Parathyroid adenoma (tissue), 2 donors: ENCODE data around the gene CTCFL.
"Not testable (repeated sequence)": the region's sequence is repeated elsewhere in the genome, so short reads cannot be mapped to it uniquely, and the experiment has no call there.

Experiments
- H2AFZ ChIP-seq: fragments of 300-600 bp; sonication (generic); one replicate; pipeline ENCODE4 v1.7.0; 2017; ENCODE audit warnings: antibody characterized with exemption, mild to moderate bottlenecking
- H3K27ac ChIP-seq: fragments of 300-600 bp; sonication (generic); one replicate; pipeline ENCODE4 v1.7.0; 2017
- H3K27me3 ChIP-seq: fragments of 300-600 bp; sonication (generic); one replicate; pipeline ENCODE4 v1.7.0; 2017; ENCODE audit warnings: low read length; ENCODE audit not compliant: control insufficient read depth, insufficient read depth
- H3K36me3 ChIP-seq: fragments of 300-600 bp; sonication (generic); one replicate; pipeline ENCODE4 v1.7.0; 2017; ENCODE audit warnings: low read length; ENCODE audit not compliant: control insufficient read depth, insufficient read depth
- H3K4me1 ChIP-seq: fragments of 300-600 bp; sonication (generic); one replicate; pipeline ENCODE4 v1.7.0; 2017; ENCODE audit warnings: control low read depth
- H3K4me2 ChIP-seq: fragments of 300-600 bp; sonication (generic); one replicate; pipeline ENCODE4 v1.7.0; 2017; ENCODE audit warnings: low read length
- H3K4me3 ChIP-seq: fragments of 300-600 bp; sonication (generic); one replicate; pipeline ENCODE4 v1.7.0; 2017; ENCODE audit warnings: low read depth, low read length
- H3K79me2 ChIP-seq: fragments of 300-600 bp; sonication (generic); one replicate; pipeline ENCODE4 v1.7.0; 2017; ENCODE audit warnings: control low read depth
- H3K9ac ChIP-seq: fragments of 300-600 bp; sonication (generic); one replicate; pipeline ENCODE4 v1.7.0; 2017; ENCODE audit warnings: mild to moderate bottlenecking
- H3K9me3 ChIP-seq: fragments of 300-600 bp; sonication (generic); one replicate; pipeline ENCODE4 v1.7.0; 2017; ENCODE audit warnings: low read length; ENCODE audit not compliant: control insufficient read depth
- CTCF ChIP-seq: fragments of 300-600 bp; sonication (generic); IDR thresholded peaks from one replicate; pipeline ENCODE4 v1.7.0; 2017; ENCODE audit warnings: antibody characterized with exemption, mild to moderate bottlenecking
- donor health status: primary hyperparathyroidism.

The CTCFL gene

GRCh38 chr20:57495978-57496377 is 29.0 kb downstream of the CTCFL start:
- Histone ChIP-seq H3K4me1 (no peaks in the 10 kb centered on the region), H3K27ac (no peak overlapping the region), H3K4me2 (no peak overlapping the region), H3K36me3 (no peaks in the 10 kb centered on the region), H3K9ac (no peak overlapping the region), H3K79me2 (no peaks in the 10 kb centered on the region), H3K27me3 (no peaks in the 10 kb centered on the region), H3K4me3 (no peak overlapping the region), H2AFZ (no peak overlapping the region), H3K9me3 (no peaks in the 10 kb centered on the region)
- TF ChIP-seq CTCF: no peak

- Histone ChIP-seq H3K27me3 (no peaks in the 10 kb centered on the region), H2AFZ (no peak overlapping the region), H3K36me3 (no peaks in the 10 kb centered on the region), H3K4me1 (no peaks in the 10 kb centered on the region), H3K4me3 (no peak overlapping the region), H3K9ac (no peak overlapping the region), H3K27ac (no peak overlapping the region), H3K4me2 (no peak overlapping the region), H3K79me2 (no peaks in the 10 kb centered on the region), H3K9me3 (no peaks in the 10 kb centered on the region)
- TF ChIP-seq CTCF: no peak
These were observed 31.8 kb downstream of the CTCFL start for GRCh38 chr20:57493091-57493615.

- no peak overlapping the region for H3K27ac ChIP-seq
- H2AFZ ChIP-seq: no peak overlapping the region
- no peaks in the 10 kb centered on the region for H3K27me3 ChIP-seq
- H3K36me3 ChIP-seq: no peaks in the 10 kb centered on the region
- H3K79me2 ChIP-seq: no peaks in the 10 kb centered on the region
- H3K4me2 ChIP-seq: no peak overlapping the region
- no peak overlapping the region for H3K4me3 ChIP-seq
- no peaks in the 10 kb centered on the region for H3K4me1 ChIP-seq
- TF ChIP-seq CTCF: no peak
- H3K9me3 ChIP-seq: no peaks in the 10 kb centered on the region
- no peak overlapping the region for H3K9ac ChIP-seq
These were observed 33.6 kb downstream of the CTCFL start for GRCh38 chr20:57491373-57491772.

GRCh38 chr20:57488277-57488676 is 36.7 kb downstream of the CTCFL start:
- not testable (repeated sequence) for H3K9me3 ChIP-seq, H3K79me2 ChIP-seq, H3K4me3 ChIP-seq, H3K4me1 ChIP-seq, H3K27me3 ChIP-seq, H3K9ac ChIP-seq, H3K4me2 ChIP-seq, H3K27ac ChIP-seq, H2AFZ ChIP-seq, H3K36me3 ChIP-seq

GRCh38 chr20:57485770-57486169 is 39.2 kb downstream of the CTCFL start:
- no peaks in the 10 kb centered on the region for H3K9me3 ChIP-seq
- no peak overlapping the region for H2AFZ ChIP-seq
- no peak overlapping the region for H3K9ac ChIP-seq
- no peak overlapping the region for H3K4me3 ChIP-seq
- H3K36me3 ChIP-seq: no peaks in the 10 kb centered on the region
- no peaks in the 10 kb centered on the region for H3K27me3 ChIP-seq
- H3K79me2 ChIP-seq: no peaks in the 10 kb centered on the region
- H3K4me1 ChIP-seq: no peaks in the 10 kb centered on the region
- TF ChIP-seq CTCF: no peak
- H3K27ac ChIP-seq: no peak overlapping the region
- H3K4me2 ChIP-seq: no peak overlapping the region
